GM12892 (cell line): Measurements from ENCODE around the gene TMEM200B.
"Not testable (repeated sequence)": the region's sequence is repeated elsewhere in the genome, so short reads cannot be mapped to it uniquely, and the experiment has no call there.

Experiments
- DNase-seq: peaks from one replicate; pipeline ENCODE4 v3.0.0; 2011; ENCODE audit not compliant: insufficient read length
- FAIRE-seq: peaks from 2 replicates; lab custom pipeline; 2011; peaks lifted over from hg19 to GRCh38; lab: Jason Lieb, UNC
- POLR2A ChIP-seq: IDR thresholded peaks from 2 replicates; pipeline ENCODE4 v1.6.1; 2011; ENCODE audit warnings: low read depth, low read length, control low read depth
- POLR2AphosphoS5 ChIP-seq: IDR thresholded peaks from 2 replicates; pipeline ENCODE4 v1.6.1; 2011; ENCODE audit warnings: low read depth, low read length, control low read depth
- TAF1 ChIP-seq: IDR thresholded peaks from 2 replicates; pipeline ENCODE4 v1.6.1; 2011; ENCODE audit warnings: low read depth, mild to moderate bottlenecking, control low read depth, low read length, borderline replicate concordance

The TMEM200B gene

GRCh38 chr1:29094433-29094832, 29.3 kb downstream of the TMEM200B start:
- TF ChIP-seq POLR2A = no peak
- no peak for TF ChIP-seq TAF1
- TF ChIP-seq POLR2AphosphoS5 = no peak
- DNase-seq (no peak), FAIRE-seq (no peak)

GRCh38 chr1:29092704-29093103, 31.0 kb downstream of the TMEM200B start:
- not testable (repeated sequence) for DNase-seq, FAIRE-seq

- no peak for TF ChIP-seq POLR2A
- TF ChIP-seq POLR2AphosphoS5 = no peak
- no peak for TF ChIP-seq TAF1
- DNase-seq (no peak), FAIRE-seq (no peak)
Measured at GRCh38 chr1:29090937-29091618, 32.6 kb downstream of the TMEM200B start.

- no peak for FAIRE-seq
- DNase-seq = no peak
Measured at GRCh38 chr1:29084196-29084521, 39.5 kb downstream of the TMEM200B start.

GRCh38 chr1:29083317-29084195, 40.1 kb downstream of the TMEM200B start:
- DNase-seq (no peak), FAIRE-seq (peak; percentile 54)
- TF ChIP-seq POLR2AphosphoS5 (no peak), TAF1 (no peak), POLR2A (no peak)

More at GRCh38 chr1:29084196-29084521, 39.5 kb downstream of the TMEM200B start:
- TF ChIP-seq POLR2AphosphoS5 = no peak
- TF ChIP-seq TAF1 = no peak
- TF ChIP-seq POLR2A = no peak

- FAIRE-seq (no peak), DNase-seq (no peak)
- TF ChIP-seq POLR2AphosphoS5 (no peak), POLR2A (no peak), TAF1 (no peak)
Measured at GRCh38 chr1:29082519-29082918, 41.2 kb downstream of the TMEM200B start.

- no peak for FAIRE-seq
- TF ChIP-seq TAF1 = no peak
- TF ChIP-seq POLR2AphosphoS5 = no peak
- no peak for TF ChIP-seq POLR2A
- no peak for DNase-seq
Measured at GRCh38 chr1:29081201-29081600, 42.5 kb downstream of the TMEM200B start.

GRCh38 chr1:29079916-29080629, 43.6 kb downstream of the TMEM200B start:
- FAIRE-seq, DNase-seq: not testable (repeated sequence)

GRCh38 chr1:29077155-29077554, 46.5 kb downstream of the TMEM200B start:
- FAIRE-seq = no peak
- TF ChIP-seq POLR2AphosphoS5 = no peak
- TF ChIP-seq TAF1 = no peak
- no peak for TF ChIP-seq POLR2A
- no peak for DNase-seq
